ENCODE results near the gene LCN1.

Gene LCN1

GRCh38 chr9:135567311-135567710 is 46.1 kb downstream of the LCN1 start:
- no peak for DNase-seq (ENCODE audit: low read depth)

- DNase-seq (ENCODE audit: low read depth), result no peak
These were observed 46.8 kb downstream of the LCN1 start for GRCh38 chr9:135568026-135568425.

- no peak for DNase-seq (ENCODE audit: low read depth)
These were observed 49.2 kb downstream of the LCN1 start for GRCh38 chr9:135570456-135570855.

- no peak for DNase-seq (ENCODE audit: low read depth)
These were observed 51.0 kb downstream of the LCN1 start for GRCh38 chr9:135572233-135572632.

- DNase-seq (ENCODE audit: low read depth), result no peak
These were observed 51.9 kb downstream of the LCN1 start for GRCh38 chr9:135573124-135573523.

- no peak for DNase-seq (ENCODE audit: low read depth)
These were observed 53.1 kb downstream of the LCN1 start for GRCh38 chr9:135574331-135574730.

- DNase-seq (ENCODE audit: low read depth), result no peak
These were observed 53.7 kb downstream of the LCN1 start for GRCh38 chr9:135574943-135575342.
